PC-9 (cell line): Measurements from ENCODE around the gene TEAD3.

Experiments used
- CTCF ChIP-seq: fragments of 200-600 bp; sonication (generic); conservative IDR thresholded peaks from 2 replicates; pipeline ENCODE4 v1.6.1; 2017; ENCODE audit warnings: mixed run types, antibody characterized with exemption, mild to moderate bottlenecking, moderate library complexity
- EZH2 ChIP-seq: fragments of 200-600 bp; sonication (generic); IDR thresholded peaks from 2 replicates; pipeline ENCODE4 v1.8.0; 2017; ENCODE audit warnings: antibody characterized with exemption, low read depth

- TF ChIP-seq CTCF (no peak), EZH2 (no peak)
These were observed 67.4 kb downstream of the TEAD3 start for GRCh38 chr6:35429463-35429862.
